AG04449 (cell line): ENCODE results near the gene PIK3R5.

Source experiments
- CTCF ChIA-PET: fragments of 350-600 bp; formaldehyde crosslinking; extraction: SDS; loops from one replicate; lab custom pipeline; 2021; ENCODE audit warnings: antibody characterized with exemption; lab: Yijun Ruan, JAX
- POLR2A ChIA-PET: fragments of 400-600, 350-600 bp; formaldehyde crosslinking; extraction: SDS; loops from one replicate; lab custom pipeline; 2020; ENCODE audit warnings: antibody characterized with exemption, inconsistent platforms; lab: Yijun Ruan, JAX
- DNase-seq: peaks from one replicate; pipeline ENCODE4 v3.0.0-alpha.2; 2010; ENCODE audit warnings: low read depth, low spot score
- H3K4me3 ChIP-seq: 2 replicates; pipeline ENCODE4 v1.5.1; 2011; ENCODE audit warnings: low read depth, mild to moderate bottlenecking, control low read depth, low read length
- CTCF ChIP-seq: IDR thresholded peaks from one replicate; pipeline ENCODE4 v1.5.1; 2011; ENCODE audit warnings: mild to moderate bottlenecking, moderate library complexity, low read length, control low read depth, inconsistent platforms; ENCODE audit not compliant: insufficient read depth; ENCODE audit errors: missing control alignments

Gene PIK3R5

GRCh38 chr17:9006175-9006767 is 40.8 kb upstream of the PIK3R5 start:
- CTCF ChIA-PET: no interaction called here

GRCh38 chr17:9004961-9005285 is 39.4 kb upstream of the PIK3R5 start:
- ChIA-PET CTCF (no interaction called here), POLR2A (no interaction called here)
- no peak overlapping the region for H3K4me3 ChIP-seq
- no peak for DNase-seq
- no peak for TF ChIP-seq CTCF

More at GRCh38 chr17:9006175-9006767, 40.8 kb upstream of the PIK3R5 start:
- H3K4me3 ChIP-seq: no peak overlapping the region
- no peak for DNase-seq
- TF ChIP-seq CTCF: no peak
- POLR2A ChIA-PET: no interaction called here

- DNase-seq: no peak
- ChIA-PET POLR2A (no interaction called here), CTCF (no interaction called here)
- no peak for TF ChIP-seq CTCF
- H3K4me3 ChIP-seq: no peak overlapping the region
Measured at GRCh38 chr17:9004132-9004960, 38.8 kb upstream of the PIK3R5 start.

GRCh38 chr17:9003355-9004131 is 38.0 kb upstream of the PIK3R5 start:
- no peak for TF ChIP-seq CTCF
- POLR2A ChIA-PET: no interaction called here
- no peak overlapping the region for H3K4me3 ChIP-seq
- CTCF ChIA-PET: interaction anchor here (0.8 to 1.9 kb wide), 2 partner anchors 516 to 518 kb away, joined by 3 to 9 read pairs; no protein-coding TSS in a partner anchor
- no peak for DNase-seq

GRCh38 chr17:9002606-9003354 is 37.3 kb upstream of the PIK3R5 start:
- no peak for TF ChIP-seq CTCF
- POLR2A ChIA-PET: no interaction called here
- no peak for DNase-seq
- no peak overlapping the region for H3K4me3 ChIP-seq
- CTCF ChIA-PET: interaction anchor here (0.8 to 1.9 kb wide), 2 partner anchors 517 to 519 kb away, joined by 3 to 9 read pairs; no protein-coding TSS in a partner anchor
